ENCODE results near the gene TIFAB.

DNA sequence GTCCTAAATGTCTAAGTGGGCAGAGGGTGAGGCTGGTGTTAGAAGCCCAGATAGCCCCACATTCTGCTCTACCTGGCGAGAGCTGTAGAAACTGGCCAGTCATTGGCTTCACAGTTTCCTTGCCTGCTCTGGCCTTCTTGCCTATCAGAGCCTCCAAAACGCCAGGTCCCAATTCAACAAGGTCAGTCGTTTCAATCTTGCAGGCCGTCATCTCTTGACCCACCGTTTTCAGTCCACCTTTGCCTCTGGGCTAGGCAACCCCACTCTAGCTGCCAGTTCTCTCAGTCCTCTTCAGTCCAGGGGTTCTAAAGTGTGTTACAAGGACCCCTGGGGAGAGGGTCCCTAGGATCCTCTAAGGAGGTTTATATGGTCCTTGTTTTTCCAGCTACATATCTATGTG is 20.0 kb upstream of the TIFAB start:
- TF ChIP-seq, protein P1, sequence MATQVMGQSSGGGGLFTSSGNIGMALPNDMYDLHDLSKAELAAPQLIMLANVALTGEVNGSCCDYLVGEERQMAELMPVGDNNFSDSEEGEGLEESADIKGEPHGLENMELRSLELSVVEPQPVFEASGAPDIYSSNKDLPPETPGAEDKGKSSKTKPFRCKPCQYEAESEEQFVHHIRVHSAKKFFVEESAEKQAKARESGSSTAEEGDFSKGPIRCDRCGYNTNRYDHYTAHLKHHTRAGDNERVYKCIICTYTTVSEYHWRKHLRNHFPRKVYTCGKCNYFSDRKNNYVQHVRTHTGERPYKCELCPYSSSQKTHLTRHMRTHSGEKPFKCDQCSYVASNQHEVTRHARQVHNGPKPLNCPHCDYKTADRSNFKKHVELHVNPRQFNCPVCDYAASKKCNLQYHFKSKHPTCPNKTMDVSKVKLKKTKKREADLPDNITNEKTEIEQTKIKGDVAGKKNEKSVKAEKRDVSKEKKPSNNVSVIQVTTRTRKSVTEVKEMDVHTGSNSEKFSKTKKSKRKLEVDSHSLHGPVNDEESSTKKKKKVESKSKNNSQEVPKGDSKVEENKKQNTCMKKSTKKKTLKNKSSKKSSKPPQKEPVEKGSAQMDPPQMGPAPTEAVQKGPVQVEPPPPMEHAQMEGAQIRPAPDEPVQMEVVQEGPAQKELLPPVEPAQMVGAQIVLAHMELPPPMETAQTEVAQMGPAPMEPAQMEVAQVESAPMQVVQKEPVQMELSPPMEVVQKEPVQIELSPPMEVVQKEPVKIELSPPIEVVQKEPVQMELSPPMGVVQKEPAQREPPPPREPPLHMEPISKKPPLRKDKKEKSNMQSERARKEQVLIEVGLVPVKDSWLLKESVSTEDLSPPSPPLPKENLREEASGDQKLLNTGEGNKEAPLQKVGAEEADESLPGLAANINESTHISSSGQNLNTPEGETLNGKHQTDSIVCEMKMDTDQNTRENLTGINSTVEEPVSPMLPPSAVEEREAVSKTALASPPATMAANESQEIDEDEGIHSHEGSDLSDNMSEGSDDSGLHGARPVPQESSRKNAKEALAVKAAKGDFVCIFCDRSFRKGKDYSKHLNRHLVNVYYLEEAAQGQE (IDR thresholded peaks at IDR 0.05; ENCODE audit: insufficient read depth in 1 of 2, low read depth in 2 of 2, low read length in 2 of 2), result no peak
- TF ChIP-seq POLR2AphosphoS5 (IDR thresholded peaks at IDR 0.05; ENCODE audit: low read depth, low read length) (no peak), SIN3A (IDR thresholded peaks at IDR 0.05; ENCODE audit: borderline replicate concordance, insufficient read depth, low read length) (no peak), TAF1 (IDR thresholded peaks at IDR 0.05; ENCODE audit: borderline replicate concordance, insufficient read depth, low read length) (no peak), FOXP2 (optimal IDR thresholded peaks at IDR 0.05; ENCODE audit: borderline replicate concordance, extremely low read depth, extremely low read length, insufficient read depth) (no peak)

All from PFSK-1 (cell line).